Left colon (tissue), 2 donors: ENCODE measurements around the gene CADM1. TPM values are rescaled to one million over a fixed set of nuclear protein-coding genes. Genes with fewer than 3 reads are reported as not detected.
A peak's percentile ranks its signal among the peaks of the same experiment; 100 is the strongest.

Experiments
- ATAC-seq: fragments of 200-7000 bp; cut with Tn5 transposase; one replicate; pipeline ENCODE4 v1.9.1; 2020; ENCODE audit warnings: mild to moderate bottlenecking, moderate library complexity
- DNase-seq, 2 donors: peaks; one replicate each; pipeline ENCODE4 v3.0.0-alpha.2; 2020
- intact Hi-C, 2 donors: fragments of 100-400 bp; cut with DNase I in 1 of 2; cut with micrococcal nuclease in 1 of 2; formaldehyde crosslinking; loops; one replicate each; pipeline versions ENCODE4 v1.11.2 to v1.14.0; 2022; cut with DNase I, micrococcal nuclease
- total RNA-seq, 2 donors: library from RNA; stranded (reverse); fragmentation: NEBNext Ultra II Directional; extraction: Animal tissue kit (Norgen Biotek cat#: 25700); gene quantifications; one replicate each; pipeline ENCODE4 v1.2.1, GENCODE V29; 2021
- donor health status: DM: no; HTN: no; CAD: no.
- donor health status: DM: yes; HTN: yes; CAD: no.

The CADM1 gene
- total RNA-seq, 2 donors from 2014 or later: 3.8 to 5.8 TPM

DNA sequence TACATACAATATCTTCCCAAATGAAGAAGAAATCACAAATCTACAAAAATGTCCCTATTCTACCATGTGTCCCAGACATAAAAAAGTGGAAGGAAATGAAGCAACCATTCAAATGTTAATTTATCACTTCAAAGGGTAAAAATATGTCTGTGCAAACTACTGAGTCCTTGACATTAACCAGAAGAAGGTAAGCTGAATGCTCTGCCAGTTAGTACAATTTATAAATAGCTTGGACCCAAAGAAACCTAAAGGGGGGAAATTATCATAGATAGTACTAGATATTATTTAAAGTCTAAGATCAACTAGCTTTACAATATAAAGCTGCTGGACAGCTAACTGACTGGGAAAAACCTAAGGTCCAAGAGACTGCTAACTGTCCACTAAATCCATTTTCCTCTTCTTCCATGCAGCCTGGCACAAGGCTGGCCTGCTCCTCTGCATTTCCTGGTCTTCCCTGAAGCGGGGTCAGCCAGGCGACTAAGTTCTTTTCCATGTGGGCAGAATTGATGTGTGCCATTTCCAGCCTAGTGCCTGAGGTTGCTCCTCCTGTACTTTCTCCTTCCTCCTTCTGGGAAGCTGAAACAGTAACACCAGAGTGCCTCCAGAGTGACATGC, 190.9 kb downstream of the CADM1 start:
- intact Hi-C loops: no loop called here
- no peak for ATAC-seq

DNA sequence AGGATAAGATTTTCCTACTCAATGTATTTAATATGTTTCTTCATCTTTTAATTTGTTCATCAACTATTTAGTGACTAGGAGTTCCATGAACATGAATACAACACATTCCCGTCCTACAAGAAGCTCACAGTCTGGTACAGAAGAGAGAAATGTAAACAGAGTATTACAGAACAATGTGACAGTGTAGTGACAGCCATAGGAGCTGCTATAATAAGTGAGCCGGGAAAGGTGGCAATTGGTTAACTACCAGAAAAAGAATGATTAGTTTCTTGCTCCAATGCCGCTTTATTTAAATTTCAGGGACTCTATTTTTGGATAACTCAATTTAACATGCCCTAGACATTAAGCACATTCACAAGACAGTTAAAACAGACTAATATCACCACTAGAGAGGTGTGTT, 192.3 kb downstream of the CADM1 start:
- DNase-seq: no peak
- ATAC-seq: no peak
- intact Hi-C loops: no loop called here

More for the DNA sequence above, 190.9 kb downstream of the CADM1 start:
- DNase-seq: no peak

- ATAC-seq (no peak), DNase-seq (no peak)
- intact Hi-C loops: no loop called here
These were observed 197.5 kb downstream of the CADM1 start for GRCh38 chr11:115306689-115307088.

DNA sequence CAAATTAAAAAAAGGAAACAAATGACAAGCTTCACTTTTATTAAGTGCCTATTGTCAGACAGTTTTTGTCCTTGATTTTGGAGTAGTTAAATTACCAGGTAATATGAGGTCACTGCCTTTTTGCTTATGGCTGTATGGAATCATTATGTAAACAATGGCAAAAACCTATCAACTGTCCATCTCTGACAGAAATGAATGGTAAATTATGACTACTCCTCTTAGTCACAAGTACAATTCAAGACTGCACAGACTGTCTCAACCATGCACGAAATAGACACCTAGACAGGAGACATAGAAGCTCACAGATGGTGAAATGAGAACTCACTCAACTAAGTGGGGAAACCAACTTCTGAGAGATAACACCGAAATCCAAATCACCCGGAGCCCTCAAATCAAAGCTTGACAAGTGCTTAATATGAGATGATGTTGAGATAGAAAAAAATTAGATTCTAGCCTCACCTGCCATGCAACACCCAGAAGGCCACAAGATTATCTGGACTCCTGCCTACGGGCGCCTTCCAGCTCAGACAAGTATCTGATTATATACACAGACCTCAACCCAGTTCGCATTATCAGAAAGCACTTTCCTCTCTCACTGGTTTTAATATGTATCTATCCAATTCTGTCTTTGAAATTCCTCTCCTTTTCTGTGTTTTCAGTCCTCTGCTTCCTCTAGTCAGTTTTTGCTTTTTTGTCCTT, 199.3 kb downstream of the CADM1 start:
- no peak for ATAC-seq
- no peak for DNase-seq
- intact Hi-C loops: no loop called here

DNA sequence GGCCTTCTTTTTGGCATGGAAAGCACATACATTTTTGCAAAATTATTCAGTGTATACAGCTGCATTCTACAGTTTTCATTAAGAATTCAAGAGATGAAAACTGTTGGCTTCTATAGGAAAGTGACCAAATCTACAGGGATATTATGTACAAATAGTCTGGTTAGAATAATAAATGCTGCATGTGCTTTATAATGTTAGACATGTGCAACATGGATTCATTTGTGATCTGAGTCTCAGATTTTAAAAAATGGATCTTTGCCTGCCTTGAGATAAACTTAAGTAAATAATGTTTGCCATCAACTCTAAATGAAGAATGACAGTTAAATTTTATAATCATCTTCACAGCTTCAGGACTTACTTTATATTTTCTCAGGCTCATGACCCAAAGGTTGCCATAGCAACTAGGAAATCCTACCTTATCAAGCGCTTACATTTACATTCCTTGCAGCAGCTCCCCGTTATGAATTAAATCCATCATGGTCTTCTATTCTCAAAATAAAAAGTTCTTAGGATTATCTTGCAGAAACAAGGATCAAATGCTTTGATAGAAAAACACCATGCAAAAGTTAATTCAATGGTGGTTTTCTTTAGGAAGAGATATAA, 200.2 kb downstream of the CADM1 start:
- no peak for DNase-seq
- intact Hi-C loops: no loop called here
- ATAC-seq: no peak

DNA sequence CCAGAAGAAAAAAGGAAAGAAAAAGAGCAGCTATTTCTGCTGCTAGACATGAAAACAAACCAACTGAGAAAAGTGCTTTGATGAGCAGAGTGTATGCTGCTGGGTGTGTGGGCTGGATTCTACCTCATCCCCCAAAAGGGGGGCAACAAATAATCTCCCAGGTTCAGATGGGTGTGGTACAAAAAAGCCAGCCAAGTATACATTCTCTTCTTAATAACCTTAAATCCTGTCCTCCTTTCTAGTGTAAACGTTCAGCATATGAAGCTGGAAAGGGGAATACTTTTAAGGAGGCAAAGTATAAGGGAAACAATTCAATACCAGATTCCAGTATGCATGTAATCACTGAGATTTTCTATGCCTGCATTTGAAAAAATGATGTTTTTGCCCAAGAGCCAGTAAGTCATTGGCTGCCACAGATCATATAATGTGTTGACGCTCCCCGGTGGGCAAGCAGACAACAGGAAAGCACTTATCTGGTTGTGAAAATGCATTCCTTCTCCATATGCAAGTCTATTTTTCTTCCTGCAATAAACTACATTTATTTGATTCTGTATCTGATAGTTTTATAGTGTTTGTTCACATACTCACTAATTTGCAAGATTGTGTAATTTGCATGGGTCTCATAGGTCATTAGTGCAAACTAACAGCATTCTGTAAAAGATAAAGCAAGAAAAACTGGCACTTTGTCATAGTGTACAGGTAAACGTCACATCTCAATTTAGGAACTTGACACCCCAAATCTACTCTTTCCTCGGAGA, 201.1 kb downstream of the CADM1 start:
- DNase-seq: no peak
- ATAC-seq: peak; percentile 51
- intact Hi-C loops: no loop called here

DNA sequence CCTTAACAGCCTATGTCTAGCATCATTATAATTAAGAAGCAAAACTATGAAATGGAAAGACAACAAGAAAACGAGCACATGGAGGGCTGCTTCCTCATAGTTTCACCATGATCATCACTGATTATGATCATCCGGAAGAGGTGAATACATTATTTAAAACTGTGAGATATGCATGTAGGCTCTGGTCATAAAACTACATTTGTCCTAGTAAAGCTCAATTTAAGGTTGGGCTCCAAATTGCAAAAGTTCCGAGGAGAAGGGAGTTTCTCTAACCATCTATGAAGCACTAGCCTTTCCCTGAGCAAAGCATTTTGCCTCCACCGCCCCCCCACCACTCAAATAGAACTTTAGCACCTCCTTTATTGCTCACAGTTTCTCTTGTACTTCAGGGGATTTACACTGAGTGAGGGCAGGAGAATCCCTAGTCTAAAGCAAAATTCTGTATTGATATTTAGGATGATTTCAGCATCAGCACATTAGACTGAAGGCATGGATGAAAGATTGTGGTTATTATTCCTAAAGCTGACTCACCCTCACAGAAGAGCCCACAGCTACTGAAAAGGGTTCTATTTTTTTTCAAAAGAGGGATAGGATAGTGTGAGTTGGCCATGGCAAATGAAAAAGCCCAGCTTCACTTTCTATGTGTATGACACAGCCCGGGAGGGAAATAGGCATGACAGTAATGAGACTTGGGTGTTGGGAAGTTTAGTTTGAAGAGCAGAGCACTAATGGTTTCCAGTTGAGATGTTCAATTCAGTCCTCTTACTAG, 203.4 kb downstream of the CADM1 start:
- intact Hi-C loops: no loop called here
- ATAC-seq (no peak), DNase-seq (no peak)

DNA sequence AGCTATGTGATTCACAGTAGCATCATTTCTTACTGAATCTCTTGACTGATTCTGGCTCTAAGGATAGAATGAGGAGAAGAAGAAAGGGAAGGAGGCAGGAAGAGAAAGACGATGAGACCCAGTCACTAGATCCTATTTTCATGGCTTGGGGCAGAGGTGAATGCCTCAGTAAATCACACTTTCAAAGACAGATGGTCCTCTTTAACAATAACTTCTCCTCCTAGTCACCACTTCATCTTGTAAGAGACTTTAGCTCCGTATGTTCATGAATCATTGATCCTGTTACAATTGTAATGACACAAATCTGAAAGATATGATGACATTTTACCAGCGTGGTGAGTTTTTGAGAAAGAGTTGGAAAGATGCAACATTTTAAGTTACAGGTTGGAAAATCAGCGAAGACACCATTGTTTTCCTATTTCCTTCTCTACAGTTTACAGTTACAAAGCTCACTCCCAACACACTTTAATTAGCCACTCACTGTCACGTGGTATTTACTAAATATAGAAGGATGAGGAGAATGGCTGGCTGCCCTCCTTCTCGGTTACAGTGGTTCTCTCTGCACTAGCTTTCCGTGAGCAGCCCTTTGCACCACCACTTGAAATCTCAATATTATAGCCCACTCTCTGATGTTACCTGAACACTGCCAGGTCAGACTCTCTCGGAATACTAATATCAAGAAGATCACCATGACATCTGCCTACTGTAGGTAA, 205.8 kb downstream of the CADM1 start:
- DNase-seq (no peak), ATAC-seq (no peak)
- intact Hi-C loops: no loop called here

DNA sequence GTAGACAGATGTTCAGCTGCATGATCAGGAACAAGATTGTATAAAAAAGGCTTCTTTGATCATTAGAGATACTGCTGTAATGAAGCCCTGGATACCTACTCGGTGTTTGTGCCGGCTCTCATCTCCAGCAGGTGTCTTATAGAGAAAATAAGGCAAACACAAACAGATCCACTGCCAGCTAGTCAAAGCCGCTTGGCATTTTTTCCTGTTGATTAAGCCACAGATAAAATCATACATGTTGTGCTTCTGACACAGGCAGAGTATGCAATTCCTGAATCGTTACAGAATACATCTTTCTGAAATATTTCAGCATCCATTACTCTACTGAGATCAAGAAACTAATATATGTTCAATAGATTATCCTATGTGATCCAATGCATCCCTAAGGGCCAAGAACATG, 206.9 kb downstream of the CADM1 start:
- no peak for ATAC-seq
- intact Hi-C loops: no loop called here
- DNase-seq: no peak

DNA sequence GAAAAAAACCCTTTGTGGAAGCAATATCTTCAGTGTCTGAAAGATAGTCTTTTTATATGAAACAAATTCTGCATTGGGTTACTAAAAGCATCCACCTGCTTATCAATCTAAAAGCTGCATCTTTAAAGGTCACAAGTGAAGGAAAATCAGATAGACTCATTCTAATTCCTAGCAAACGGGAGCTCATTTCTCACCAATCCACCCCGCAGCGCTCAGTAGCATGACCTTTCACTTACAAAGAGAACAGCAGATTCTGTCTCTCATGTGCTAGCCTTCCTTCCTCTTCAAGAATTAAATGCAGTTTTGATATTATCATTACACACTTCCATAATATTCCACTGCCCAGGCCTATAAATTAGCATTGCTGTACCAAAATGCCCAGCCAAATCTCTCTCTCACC, 212.9 kb downstream of the CADM1 start:
- intact Hi-C loops: no loop called here
- DNase-seq (no peak), ATAC-seq (no peak)

GRCh38 chr11:115290893-115291292, 213.3 kb downstream of the CADM1 start:
- ATAC-seq: no peak
- intact Hi-C loops: no loop called here
- no peak for DNase-seq

- intact Hi-C loops: no loop called here
- ATAC-seq (no peak), DNase-seq (no peak)
These were observed 213.7 kb downstream of the CADM1 start for GRCh38 chr11:115290479-115290878.

GRCh38 chr11:115287266-115287665, 216.9 kb downstream of the CADM1 start:
- ATAC-seq: no peak
- intact Hi-C loops: no loop called here
- no peak for DNase-seq

GRCh38 chr11:115286614-115287013, 217.6 kb downstream of the CADM1 start:
- DNase-seq: no peak

GRCh38 chr11:115284773-115285172, 219.4 kb downstream of the CADM1 start:
- ATAC-seq (no peak), DNase-seq (no peak)
- intact Hi-C loops: no loop called here

More at GRCh38 chr11:115286614-115287013, 217.6 kb downstream of the CADM1 start:
- intact Hi-C loops: no loop called here
- no peak for ATAC-seq

DNA sequence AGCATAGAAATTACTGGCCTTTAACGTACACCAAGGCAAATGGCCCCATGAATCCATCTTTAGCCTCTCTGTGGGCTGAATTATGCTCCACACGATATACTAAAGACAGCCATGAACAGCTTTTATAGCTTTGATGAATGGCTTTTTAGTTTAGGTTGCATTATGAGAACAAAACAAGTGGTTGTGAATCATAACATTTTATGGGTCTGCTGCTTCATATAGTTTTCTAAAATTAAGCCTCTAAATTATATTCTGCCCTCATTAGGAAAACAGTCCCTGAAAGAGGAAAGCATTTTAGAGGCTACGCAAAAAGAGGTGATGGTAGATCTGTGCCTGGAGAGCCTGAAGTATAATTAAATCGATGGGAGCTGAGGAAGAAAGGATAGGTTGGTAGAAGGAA, 221.3 kb downstream of the CADM1 start:
- intact Hi-C loops: no loop called here
- ATAC-seq (no peak), DNase-seq (no peak)

DNA sequence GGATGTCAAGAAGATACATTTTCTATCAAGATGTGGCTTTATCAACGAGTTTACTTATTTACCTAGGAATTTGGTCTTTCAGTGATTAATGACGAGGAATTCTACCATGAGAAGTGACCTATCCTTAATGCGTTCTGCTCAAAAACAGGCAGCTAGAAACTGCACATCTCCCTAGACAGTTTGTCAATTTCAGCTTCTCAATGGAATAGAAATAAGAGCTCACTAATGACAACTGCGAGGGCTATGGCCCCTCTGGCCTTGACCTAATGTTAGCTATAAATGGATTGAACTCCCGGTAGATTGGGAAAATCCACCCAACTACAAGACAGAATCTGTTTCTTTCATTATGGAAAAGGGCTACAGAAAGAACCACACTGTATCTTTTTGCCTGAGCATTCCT, 223.4 kb downstream of the CADM1 start:
- intact Hi-C loops: no loop called here
- ATAC-seq (no peak), DNase-seq (no peak)
